IPS-15b (cell line): ENCODE data around the gene PHF21A.
"Not testable (repeated sequence)": the region's sequence is repeated elsewhere in the genome, so short reads cannot be mapped to it uniquely, and the experiment has no call there.

Experiments used
- H3K27me3 ChIP-seq: one replicate; pipeline ENCODE4 v1.6.1; 2013; ENCODE audit warnings: low read length; ENCODE audit not compliant: control insufficient read depth, insufficient read depth
- H3K36me3 ChIP-seq: one replicate; pipeline ENCODE4 v1.6.1; 2013; ENCODE audit warnings: low read length; ENCODE audit not compliant: control insufficient read depth, insufficient read depth
- H3K4me1 ChIP-seq: one replicate; pipeline ENCODE4 v1.6.1; 2013; ENCODE audit warnings: mild to moderate bottlenecking, low read length; ENCODE audit not compliant: control insufficient read depth, insufficient read depth
- H3K4me3 ChIP-seq: one replicate; pipeline ENCODE4 v1.5.1; 2013; ENCODE audit warnings: low read depth, low read length
- H3K9ac ChIP-seq: one replicate; pipeline ENCODE4 v1.6.1; 2013; ENCODE audit warnings: low read depth, mild to moderate bottlenecking, low read length
- H3K9me3 ChIP-seq: one replicate; pipeline ENCODE4 v1.6.1; 2013; ENCODE audit warnings: mild to moderate bottlenecking, low read length; ENCODE audit not compliant: control insufficient read depth, insufficient read depth

The PHF21A gene

DNA sequence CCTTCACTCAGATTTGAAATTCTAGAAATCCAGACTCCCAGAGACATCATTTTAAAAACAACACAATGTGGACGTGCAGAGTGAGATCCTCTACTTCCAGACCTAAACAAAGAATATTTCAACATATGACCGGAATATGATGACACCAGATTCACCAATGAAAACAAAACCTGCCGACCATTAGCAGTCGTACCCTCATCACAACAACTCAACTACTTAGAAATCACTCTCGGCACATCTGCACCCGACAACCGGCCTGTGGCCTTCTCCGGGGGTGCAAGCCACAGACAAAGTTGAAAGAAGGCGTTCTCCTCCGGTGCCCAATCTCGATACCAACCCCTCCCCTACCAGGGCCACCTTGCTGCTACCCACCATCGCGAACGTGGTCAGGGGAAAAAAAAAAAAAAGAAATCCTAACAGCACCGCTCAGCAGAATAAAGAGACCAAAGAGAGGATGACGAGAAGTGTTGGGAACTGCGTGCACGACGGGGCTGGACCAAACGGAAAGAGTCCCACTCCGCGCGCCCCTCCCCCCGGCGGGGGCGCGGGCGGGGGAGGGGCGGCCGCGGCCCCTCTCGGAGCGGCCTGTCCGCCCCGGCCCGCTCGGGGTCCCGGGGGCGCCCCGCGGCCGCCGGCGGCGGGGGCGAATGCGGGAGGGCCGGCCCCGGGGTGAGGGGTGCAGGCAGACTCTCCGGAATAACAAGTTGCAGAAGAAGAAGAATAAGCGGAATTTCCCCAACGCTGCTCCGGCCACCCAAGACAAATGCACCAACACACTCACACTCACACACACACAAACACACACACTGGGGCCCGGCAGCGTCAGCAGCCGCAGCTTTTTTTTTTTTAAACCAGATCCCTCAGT, 1.7 kb downstream of the PHF21A start:
- H3K9me3 ChIP-seq = no peaks in the 10 kb centered on the region

GRCh38 chr11:46118702-46119351, 2.4 kb downstream of the PHF21A start:
- Histone ChIP-seq H3K36me3 (no peaks in the 10 kb centered on the region), H3K4me1 (peaks cover 2% of the 10 kb centered on the region), H3K9me3 (no peaks in the 10 kb centered on the region), H3K9ac (peak overlapping the region; percentile 55), H3K4me3 (peak overlapping the region; percentile 67), H3K27me3 (no peaks in the 10 kb centered on the region)

More for the DNA sequence above, 1.7 kb downstream of the PHF21A start:
- Histone ChIP-seq H3K36me3 (no peaks in the 10 kb centered on the region), H3K4me3 (peak overlapping the region; percentile 67), H3K4me1 (peaks cover 2% of the 10 kb centered on the region), H3K27me3 (no peaks in the 10 kb centered on the region), H3K9ac (peak overlapping the region; percentile 55)

DNA sequence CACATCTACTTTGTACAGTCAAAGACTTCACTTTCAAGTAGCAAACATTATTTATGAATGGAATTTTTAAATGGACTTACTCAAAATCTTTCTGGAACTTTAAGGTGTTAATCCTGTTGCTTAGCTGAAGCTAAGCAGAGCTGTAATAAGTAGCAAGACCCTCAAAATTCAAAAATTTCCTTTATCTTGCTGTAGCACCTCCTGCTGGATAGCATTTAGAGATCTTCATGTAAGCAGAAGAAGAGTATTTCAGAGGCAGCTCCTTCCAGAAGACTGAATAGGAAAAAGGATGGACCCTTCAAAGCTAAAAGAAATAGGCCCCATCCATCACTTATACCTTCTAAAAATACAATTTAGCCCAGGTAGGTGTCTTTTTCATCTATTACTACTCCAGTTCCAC, 3.4 kb downstream of the PHF21A start:
- Histone ChIP-seq H3K4me1 (peaks cover 2% of the 10 kb centered on the region), H3K27me3 (no peaks in the 10 kb centered on the region), H3K36me3 (no peaks in the 10 kb centered on the region), H3K9ac (no peak overlapping the region), H3K9me3 (no peaks in the 10 kb centered on the region), H3K4me3 (no peak overlapping the region)

GRCh38 chr11:46116712-46117037, 4.6 kb downstream of the PHF21A start:
- not testable (repeated sequence) for H3K9ac ChIP-seq, H3K36me3 ChIP-seq, H3K4me1 ChIP-seq, H3K27me3 ChIP-seq, H3K4me3 ChIP-seq, H3K9me3 ChIP-seq

GRCh38 chr11:46116007-46116711, 5.1 kb downstream of the PHF21A start:
- H3K36me3 ChIP-seq = no peaks in the 10 kb centered on the region
- H3K4me1 ChIP-seq = peaks cover 2% of the 10 kb centered on the region
- H3K9me3 ChIP-seq = no peaks in the 10 kb centered on the region
- no peak overlapping the region for H3K4me3 ChIP-seq
- no peak overlapping the region for H3K9ac ChIP-seq
- H3K27me3 ChIP-seq = no peaks in the 10 kb centered on the region

DNA sequence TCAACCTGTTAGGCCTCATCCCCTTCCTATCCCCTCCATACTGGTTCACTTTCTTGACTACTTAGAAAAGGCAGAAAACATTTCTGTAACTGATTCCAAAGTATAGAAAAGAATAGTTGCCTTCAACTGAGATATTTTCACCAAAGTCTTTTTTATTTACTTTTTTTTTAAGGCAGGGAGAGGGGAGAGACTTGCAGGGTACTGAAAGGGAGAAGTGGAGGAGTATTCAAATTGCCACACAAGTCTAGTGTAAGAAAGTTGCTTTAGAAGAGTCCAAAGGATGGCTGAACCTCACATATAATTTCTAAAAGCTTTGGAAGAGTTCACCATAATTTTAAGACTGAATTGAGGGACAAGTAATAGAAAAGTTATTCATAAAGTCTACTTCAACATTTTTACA, 6.3 kb downstream of the PHF21A start:
- H3K4me1 ChIP-seq = peaks cover 2% of the 10 kb centered on the region
- H3K9ac ChIP-seq = no peak overlapping the region
- no peaks in the 10 kb centered on the region for H3K36me3 ChIP-seq
- H3K9me3 ChIP-seq = no peaks in the 10 kb centered on the region
- no peaks in the 10 kb centered on the region for H3K27me3 ChIP-seq
- no peak overlapping the region for H3K4me3 ChIP-seq

- Histone ChIP-seq H3K9me3 (no peaks in the 10 kb centered on the region), H3K4me1 (peaks cover 2% of the 10 kb centered on the region), H3K27me3 (no peaks in the 10 kb centered on the region), H3K36me3 (no peaks in the 10 kb centered on the region), H3K9ac (no peak overlapping the region), H3K4me3 (no peak overlapping the region)
Observed at GRCh38 chr11:46114378-46114777, 6.9 kb downstream of the PHF21A start.

GRCh38 chr11:46112961-46113607, 8.2 kb downstream of the PHF21A start:
- Histone ChIP-seq H3K9me3 (no peaks in the 10 kb centered on the region), H3K4me1 (no peaks in the 10 kb centered on the region), H3K4me3 (no peak overlapping the region), H3K9ac (no peak overlapping the region), H3K36me3 (no peaks in the 10 kb centered on the region), H3K27me3 (no peaks in the 10 kb centered on the region)

GRCh38 chr11:46108751-46109150, 12.5 kb downstream of the PHF21A start:
- H3K4me1 ChIP-seq = peaks cover 16% of the 10 kb centered on the region
- no peak overlapping the region for H3K9ac ChIP-seq
- no peaks in the 10 kb centered on the region for H3K27me3 ChIP-seq
- no peaks in the 10 kb centered on the region for H3K36me3 ChIP-seq
- H3K4me3 ChIP-seq = no peak overlapping the region
- H3K9me3 ChIP-seq = no peaks in the 10 kb centered on the region

DNA sequence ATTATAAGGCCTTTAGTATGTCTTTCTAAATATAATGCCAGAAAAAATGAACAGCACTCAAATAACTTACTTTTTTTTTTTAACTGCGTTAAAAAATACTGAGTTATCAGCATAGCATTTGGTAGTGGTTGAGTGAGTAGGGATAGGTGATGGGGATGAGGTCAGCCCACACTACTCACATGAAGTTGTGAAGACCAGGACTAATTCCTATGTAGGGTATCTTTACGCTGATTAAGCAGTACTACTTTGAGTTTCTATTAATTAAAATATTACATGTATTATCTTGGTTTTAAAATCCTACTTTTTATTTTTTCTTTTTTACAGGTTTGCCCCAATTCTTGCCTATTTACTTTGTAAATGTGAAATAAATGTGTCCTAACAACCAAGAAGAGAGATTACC, 13.5 kb downstream of the PHF21A start:
- no peaks in the 10 kb centered on the region for H3K36me3 ChIP-seq
- H3K9me3 ChIP-seq = no peaks in the 10 kb centered on the region
- peaks cover 16% of the 10 kb centered on the region for H3K4me1 ChIP-seq
- no peaks in the 10 kb centered on the region for H3K27me3 ChIP-seq
- no peak overlapping the region for H3K4me3 ChIP-seq
- H3K9ac ChIP-seq = no peak overlapping the region

GRCh38 chr11:46107408-46107718, 13.9 kb downstream of the PHF21A start:
- no peak overlapping the region for H3K4me3 ChIP-seq
- peaks cover 16% of the 10 kb centered on the region for H3K4me1 ChIP-seq
- H3K27me3 ChIP-seq = no peaks in the 10 kb centered on the region
- H3K9me3 ChIP-seq = no peaks in the 10 kb centered on the region
- H3K9ac ChIP-seq = no peak overlapping the region
- no peaks in the 10 kb centered on the region for H3K36me3 ChIP-seq
